Thyroid gland (tissue), 4 donors: ENCODE measurements around the gene GET4. TPM values are rescaled to one million over a fixed set of nuclear protein-coding genes. Genes with fewer than 3 reads are reported as not detected.

Experiments used
- DNase-seq, 2 donors: peaks; one replicate each; pipeline ENCODE4 v3.0.0-alpha.2; 2019
- H3K27ac ChIP-seq, 3 donors: fragments of 200-600 bp; sonication (generic); 1 replicate in 2 of 3; 2 replicates in 1 of 3; pipeline ENCODE4 v1.5.1; 2016 to 2019; ENCODE audit warnings: mild to moderate bottlenecking in 1 of 3, moderate library complexity in 1 of 3
- H3K27me3 ChIP-seq: fragments of 200-600 bp; sonication (generic); one replicate; pipeline ENCODE4 v1.5.1; 2019
- H3K36me3 ChIP-seq, 2 donors: fragments of 200-600 bp; sonication (generic); one replicate each; pipeline ENCODE4 v1.5.1; 2016 to 2019
- H3K4me1 ChIP-seq, 2 donors: fragments of 200-600 bp; sonication (generic); one replicate each; pipeline ENCODE4 v1.5.1; 2017 to 2019
- H3K4me3 ChIP-seq, 3 donors: fragments of 200-600 bp; sonication (generic); replicated peaks in 1 of 3; 1 replicate in 2 of 3; 2 replicates in 1 of 3; pipeline ENCODE4 v1.5.1; 2016; ENCODE audit warnings: mild to moderate bottlenecking in 1 of 3
- H3K9me3 ChIP-seq: fragments of 200-600 bp; sonication (generic); one replicate; pipeline ENCODE4 v1.5.1; 2017
- POLR2A ChIP-seq, 2 donors: fragments of 450-650 bp; IDR thresholded peaks; one replicate each; pipeline ENCODE4 v1.6.1; 2017; ENCODE audit warnings: antibody characterized with exemption in 2 of 2, mild to moderate bottlenecking in 2 of 2, moderate library complexity in 1 of 2
- WGBS, 2 donors: methylation state at CpG; one replicate each; pipeline ENCODE4 v1.1.5; 2017; 5-methylcytosine and 5-hydroxymethylcytosine counted together
- intact Hi-C: fragments of 100-400 bp; cut with DNase I; formaldehyde crosslinking; loops from one replicate; pipeline ENCODE4 v1.15.1; 2023
- total RNA-seq, 4 donors: library from RNA; depleted of rRNA; stranded (reverse); fragments of >200 nt; gene quantifications; one replicate each; pipeline ENCODE4 v1.2.3, GENCODE V29; 2016
- TF ChIP-seq, protein P1 (sequence below), 6 experiments: fragments of 200-600 bp in 3 of 6; fragments of 450-650 bp in 3 of 6; sonication (generic) in 3 of 6; IDR thresholded peaks; one replicate each; pipeline ENCODE4 v1.5.1; 2016 to 2019; ENCODE audit warnings: antibody characterized with exemption in 6 of 6, mild to moderate bottlenecking in 2 of 6, inconsistent platforms in 1 of 6, moderate library complexity in 1 of 6

The GET4 gene
- total RNA-seq, 4 donors from 2014 or later: 29.2 to 38.7 (median 34.3) TPM

DNA sequence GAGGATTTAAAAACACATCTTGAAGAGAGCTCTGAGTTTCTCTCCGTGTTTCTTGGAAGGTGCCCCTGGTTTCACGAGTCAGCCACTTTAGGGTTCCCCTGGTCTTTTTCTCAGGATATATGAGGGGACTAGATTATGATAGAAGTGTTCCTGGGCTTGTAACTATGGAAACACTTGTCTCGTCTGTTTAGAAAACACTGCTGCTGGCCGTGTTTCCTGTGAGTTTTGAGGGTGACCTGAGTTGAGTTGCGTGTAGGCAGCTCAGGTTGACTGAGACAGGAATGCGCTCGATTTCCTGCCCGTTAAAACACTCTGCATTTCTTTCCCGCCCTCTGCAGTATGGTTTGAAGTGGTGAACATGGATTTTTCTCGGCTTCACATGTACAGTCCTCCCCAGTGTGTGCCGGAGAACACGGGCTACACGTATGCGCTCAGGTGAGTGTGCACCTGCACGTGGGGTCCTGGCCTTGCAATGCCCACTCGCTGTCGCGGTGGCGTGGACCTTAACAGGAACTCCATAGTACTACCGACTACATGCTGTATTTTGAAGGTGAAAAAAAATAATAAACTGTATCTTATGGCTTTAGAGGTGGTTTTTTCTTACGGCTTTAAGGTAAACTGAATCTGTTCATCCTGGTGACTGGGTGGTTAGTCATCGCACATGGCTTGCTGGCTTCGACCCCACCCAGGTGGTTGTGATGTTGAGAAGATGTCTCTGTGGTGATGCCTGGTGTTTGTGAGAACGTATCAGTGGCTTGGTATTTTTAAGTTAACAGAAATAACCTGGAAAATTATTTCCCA is 44.0 kb upstream of the GET4 start, which contains the start of gene SUN1:
SUN1 (plus strand) TSS at position 310 of the 801 bp plus-strand sequence; CDS start at position 359, 49 bp downstream.
- H3K36me3 ChIP-seq: no peaks in the 10 kb centered on the region
- peak within 1 kb of the TSS in 1 of 3 donors; percentile 2 for H3K4me3 ChIP-seq
- 24 to 42% methylated on average over 24 of the region's 24 CpGs for WGBS, 2 donors
- H3K27me3 ChIP-seq: no peaks in the 10 kb centered on the region
- H3K27ac ChIP-seq: peak within 1 kb of the TSS; percentile 91 to 99 (median 95)
- intact Hi-C loops: loop anchor here (10.0 kb wide), 1 partner anchor 48 kb away; no protein-coding TSS in a partner anchor
- no peaks in the 10 kb centered on the region for H3K9me3 ChIP-seq
- no peak for TF ChIP-seq POLR2A (IDR thresholded peaks at IDR 0.05)
- TF ChIP-seq, protein P1, sequence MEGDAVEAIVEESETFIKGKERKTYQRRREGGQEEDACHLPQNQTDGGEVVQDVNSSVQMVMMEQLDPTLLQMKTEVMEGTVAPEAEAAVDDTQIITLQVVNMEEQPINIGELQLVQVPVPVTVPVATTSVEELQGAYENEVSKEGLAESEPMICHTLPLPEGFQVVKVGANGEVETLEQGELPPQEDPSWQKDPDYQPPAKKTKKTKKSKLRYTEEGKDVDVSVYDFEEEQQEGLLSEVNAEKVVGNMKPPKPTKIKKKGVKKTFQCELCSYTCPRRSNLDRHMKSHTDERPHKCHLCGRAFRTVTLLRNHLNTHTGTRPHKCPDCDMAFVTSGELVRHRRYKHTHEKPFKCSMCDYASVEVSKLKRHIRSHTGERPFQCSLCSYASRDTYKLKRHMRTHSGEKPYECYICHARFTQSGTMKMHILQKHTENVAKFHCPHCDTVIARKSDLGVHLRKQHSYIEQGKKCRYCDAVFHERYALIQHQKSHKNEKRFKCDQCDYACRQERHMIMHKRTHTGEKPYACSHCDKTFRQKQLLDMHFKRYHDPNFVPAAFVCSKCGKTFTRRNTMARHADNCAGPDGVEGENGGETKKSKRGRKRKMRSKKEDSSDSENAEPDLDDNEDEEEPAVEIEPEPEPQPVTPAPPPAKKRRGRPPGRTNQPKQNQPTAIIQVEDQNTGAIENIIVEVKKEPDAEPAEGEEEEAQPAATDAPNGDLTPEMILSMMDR (IDR thresholded peaks at IDR 0.05): peak in 2 of 6 experiments; percentile 15 to 16
- DNase-seq: peak; percentile 79 to 80
- H3K4me1 ChIP-seq: peaks cover 34 to 62% of the 10 kb centered on the region in 2 donors

DNA sequence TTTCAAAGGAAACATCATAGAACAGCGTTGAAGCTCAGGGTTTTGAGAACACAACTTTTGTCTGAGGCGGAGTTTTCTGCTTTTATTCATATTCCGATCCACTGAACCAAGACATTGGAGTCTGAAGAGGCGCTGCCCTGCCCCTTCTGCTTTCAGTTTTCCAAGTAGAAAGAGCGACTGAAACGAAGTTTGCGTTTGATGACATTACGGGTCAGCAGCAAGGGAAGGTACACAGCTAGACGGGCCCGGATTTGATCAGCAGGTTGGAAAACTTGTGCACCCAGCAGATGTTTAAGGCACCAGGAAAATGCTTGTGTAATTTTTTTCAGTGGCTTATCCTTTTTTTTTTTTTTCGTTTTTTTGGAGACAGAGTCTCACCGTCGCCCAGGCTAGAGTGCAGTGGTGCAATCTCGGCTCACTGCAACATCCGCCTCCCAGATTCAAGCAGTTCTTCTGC is 43.4 kb upstream of the GET4 start:
- Histone ChIP-seq H3K9me3 (no peaks in the 10 kb centered on the region), H3K27ac (peak overlapping the region; percentile 91 to 99 (median 95)), H3K36me3 (no peaks in the 10 kb centered on the region), H3K4me3 (peak overlapping the region in 1 of 3 donors; percentile 2), H3K4me1 (peaks cover 34 to 62% of the 10 kb centered on the region in 2 donors), H3K27me3 (no peaks in the 10 kb centered on the region)
- intact Hi-C loops: loop anchor here (10.0 kb wide), 1 partner anchor 48 kb away; no protein-coding TSS in a partner anchor
- peak; percentile 78 to 80 for DNase-seq
- TF ChIP-seq POLR2A (IDR thresholded peaks at IDR 0.05): peak in 1 of 2 donors; percentile 65
- TF ChIP-seq, protein P1 (IDR thresholded peaks at IDR 0.05): no peak
- WGBS, 2 donors: 34 to 50% methylated on average over 15 of the region's 15 CpGs

DNA sequence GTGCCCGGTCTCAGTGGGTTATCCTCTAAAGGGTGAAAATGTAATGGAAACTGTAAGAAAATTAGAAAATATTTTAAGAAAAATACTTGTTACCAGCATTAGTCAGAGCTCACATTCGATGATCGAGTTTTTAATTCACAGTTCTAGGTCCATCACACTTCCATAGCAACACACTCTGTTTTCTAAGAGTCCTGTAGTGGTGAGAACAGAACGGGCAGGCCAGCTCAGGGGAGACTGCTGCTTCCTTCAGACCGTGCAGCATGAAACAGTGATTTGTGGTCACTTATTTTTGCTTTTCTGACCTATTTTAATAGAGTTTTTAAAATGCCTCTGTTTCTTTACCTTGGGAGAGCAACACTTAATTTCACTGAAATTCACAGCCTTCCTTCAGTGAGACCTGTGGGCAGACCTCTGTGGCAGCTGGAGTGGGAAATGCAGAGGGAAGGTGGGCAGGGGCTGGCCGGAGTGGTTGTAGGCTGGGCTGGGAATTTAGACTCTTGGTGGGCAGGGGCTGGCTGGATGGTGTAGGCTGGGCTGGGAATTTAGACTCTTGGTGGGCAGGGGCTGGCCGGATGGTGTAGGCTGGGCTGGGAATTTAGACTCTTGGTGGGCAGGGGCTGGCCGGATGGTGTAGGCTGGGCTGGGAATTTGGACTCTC is 42.6 kb upstream of the GET4 start:
- TF ChIP-seq POLR2A (IDR thresholded peaks at IDR 0.05): no peak
- TF ChIP-seq, protein P1 (IDR thresholded peaks at IDR 0.05): no peak
- Histone ChIP-seq H3K9me3 (no peaks in the 10 kb centered on the region), H3K27ac (peak overlapping the region; percentile 91 to 99 (median 95)), H3K4me3 (no peak overlapping the region), H3K36me3 (peaks cover 0 to 1% of the 10 kb centered on the region in 2 donors), H3K27me3 (no peaks in the 10 kb centered on the region), H3K4me1 (peaks cover 34 to 62% of the 10 kb centered on the region in 2 donors)
- peak; percentile 25 to 43 for DNase-seq
- intact Hi-C loops: loop anchor here (10.0 kb wide), 1 partner anchor 49 kb away; no protein-coding TSS in a partner anchor
- 57 to 64% methylated on average over 8 of the region's 8 CpGs for WGBS, 2 donors

DNA sequence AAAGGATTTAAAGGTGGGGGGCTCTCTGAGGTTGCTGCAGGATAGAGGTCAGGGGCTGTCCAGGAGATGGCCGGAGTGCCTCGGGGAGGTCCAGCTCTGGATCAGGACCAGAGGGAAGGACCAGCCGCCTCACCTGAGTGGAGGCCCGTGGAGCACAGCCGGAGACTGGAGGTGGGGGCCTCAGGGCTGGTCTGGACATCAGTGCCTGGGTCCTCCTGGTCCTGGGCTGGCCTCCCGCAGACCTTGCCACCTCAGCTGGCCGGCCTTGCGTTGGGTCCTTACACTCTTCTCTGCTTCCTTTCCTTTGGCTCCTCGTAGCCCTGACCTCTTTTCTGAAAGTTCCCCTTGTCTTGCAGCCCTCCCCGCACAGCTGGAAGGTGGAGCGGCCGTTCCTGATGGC is 42.1 kb upstream of the GET4 start:
- TF ChIP-seq POLR2A (IDR thresholded peaks at IDR 0.05): no peak
- TF ChIP-seq, protein P1 (IDR thresholded peaks at IDR 0.05): no peak
- H3K36me3 ChIP-seq: peaks cover 5 to 7% of the 10 kb centered on the region in 2 donors
- H3K27ac ChIP-seq: peak overlapping the region; percentile 91 to 99 (median 95)
- peaks cover 34 to 58% of the 10 kb centered on the region in 2 donors for H3K4me1 ChIP-seq
- no peaks in the 10 kb centered on the region for H3K27me3 ChIP-seq
- H3K9me3 ChIP-seq: no peaks in the 10 kb centered on the region
- 90 to 95% methylated on average over 11 to 12 of the region's 12 CpGs for WGBS, 2 donors
- no peak for DNase-seq
- intact Hi-C loops: loop anchor here (10.0 kb wide), 1 partner anchor 49 kb away; no protein-coding TSS in a partner anchor
- H3K4me3 ChIP-seq: no peak overlapping the region
